Activated CD8-positive, alpha-beta memory T cell treated with anti-CD3 and anti-CD28 coated beads for 48 hours (primary cell): Measurements from ENCODE around the gene RPL13.

Source experiments
- DNase-seq, 3 experiments: peaks; one replicate each; pipeline ENCODE4 v3.0.0-alpha.2; 2020; ENCODE audit warnings: low read depth in 2 of 3, low spot score in 2 of 3

RPL13 gene

GRCh38 chr16:89596957-89597649, 36.6 kb downstream of the RPL13 start:
- no peak for DNase-seq

DNA sequence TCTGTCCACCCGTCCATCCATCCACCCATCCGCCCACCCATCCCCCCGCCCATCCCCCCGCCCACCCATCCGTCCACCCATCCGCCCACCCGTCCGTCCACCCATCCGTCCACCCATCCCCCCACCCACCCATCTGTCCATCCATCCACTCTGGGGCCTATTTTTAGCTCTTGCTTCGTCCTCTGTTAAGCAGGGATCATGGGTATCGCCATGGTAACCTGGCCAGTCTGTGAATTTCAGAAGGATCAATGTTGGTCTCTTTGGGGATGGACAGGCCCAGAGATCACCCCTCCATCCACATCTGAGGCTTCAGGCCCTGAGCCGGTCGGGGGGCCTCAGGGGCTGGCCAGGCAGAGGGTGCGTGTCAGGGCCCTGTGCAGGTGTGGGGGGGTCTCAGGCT, 37.7 kb downstream of the RPL13 start:
- DNase-seq = no peak

DNA sequence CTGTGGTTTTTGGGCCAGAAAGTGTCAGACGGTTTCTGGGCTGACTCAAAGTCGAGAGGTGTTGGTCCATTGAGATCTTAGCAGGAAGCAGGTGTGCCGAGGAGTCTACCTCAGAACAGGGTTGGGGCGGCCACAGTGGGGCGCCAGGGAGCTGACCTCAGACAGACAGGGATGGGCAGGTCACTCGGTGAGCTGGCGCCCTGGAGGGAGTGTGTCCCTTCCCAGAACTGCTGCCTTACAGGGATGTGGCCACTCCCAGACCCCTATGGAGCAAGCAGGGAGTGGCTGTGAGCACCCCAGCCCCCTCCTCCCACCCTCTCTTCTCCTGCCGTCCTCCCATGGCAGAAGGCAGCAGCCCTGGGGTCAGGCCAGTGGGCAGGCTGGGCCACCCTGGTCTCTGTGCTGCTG, 39.0 kb downstream of the RPL13 start:
- DNase-seq = no peak

DNA sequence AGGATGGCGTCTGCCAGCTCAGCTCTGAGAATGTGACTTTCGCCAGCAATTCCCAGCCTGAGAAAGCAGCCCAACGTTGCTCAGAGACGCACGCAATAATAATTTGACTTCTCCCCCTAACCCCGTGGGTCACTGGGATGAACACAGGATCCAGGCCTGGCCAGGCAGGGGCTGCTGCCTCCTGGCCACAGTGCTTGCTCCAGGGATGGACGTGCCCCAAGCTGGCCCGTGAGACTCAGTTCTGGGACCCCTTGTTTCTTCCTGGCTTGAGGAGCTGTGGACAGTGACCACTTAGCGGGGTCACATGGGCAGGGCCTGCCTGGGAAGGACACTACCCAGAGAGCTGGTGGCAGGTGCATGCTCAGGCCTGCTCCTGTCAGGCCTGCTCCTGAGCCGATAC, 39.4 kb downstream of the RPL13 start:
- DNase-seq = no peak

GRCh38 chr16:89600427-89600826, 39.9 kb downstream of the RPL13 start:
- DNase-seq = no peak

- no peak for DNase-seq
Measured at GRCh38 chr16:89600956-89601355, 40.5 kb downstream of the RPL13 start.

- DNase-seq = no peak
Measured at GRCh38 chr16:89601906-89602272, 41.4 kb downstream of the RPL13 start.

DNA sequence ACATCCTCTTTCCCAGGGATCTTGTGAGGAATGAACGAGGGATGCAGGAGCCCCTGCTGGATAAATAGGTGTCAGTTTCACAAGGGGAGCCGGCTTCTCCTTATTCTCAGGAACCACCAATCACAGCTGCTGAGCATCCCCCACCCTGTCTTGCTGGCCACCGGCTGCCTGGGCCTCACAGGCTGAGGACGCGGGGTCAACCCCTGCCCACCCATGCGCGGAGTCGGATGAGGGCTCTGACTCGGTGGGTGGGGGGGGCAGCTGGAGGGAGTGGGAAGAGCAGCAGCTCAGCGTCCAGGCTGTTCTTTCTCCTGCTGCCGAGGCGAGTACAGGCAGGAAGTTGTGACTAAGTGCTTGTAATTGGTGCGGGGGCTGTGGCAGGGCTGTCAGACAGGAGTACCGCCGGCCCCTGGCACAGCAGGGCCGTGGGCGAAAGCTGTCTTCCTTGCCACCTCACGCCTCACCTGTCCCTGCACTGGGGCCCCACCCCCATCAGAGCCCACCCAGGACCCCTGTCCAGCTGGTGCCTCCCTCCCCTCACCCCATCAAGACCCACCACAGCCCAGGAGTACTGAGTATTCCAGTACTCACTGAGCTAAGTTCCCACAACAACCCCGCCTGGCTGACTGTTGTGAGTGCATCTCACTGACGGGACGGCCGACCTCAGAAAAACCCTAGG, 41.9 kb downstream of the RPL13 start:
- DNase-seq = peak; percentile 26 to 41 (median 29)

DNA sequence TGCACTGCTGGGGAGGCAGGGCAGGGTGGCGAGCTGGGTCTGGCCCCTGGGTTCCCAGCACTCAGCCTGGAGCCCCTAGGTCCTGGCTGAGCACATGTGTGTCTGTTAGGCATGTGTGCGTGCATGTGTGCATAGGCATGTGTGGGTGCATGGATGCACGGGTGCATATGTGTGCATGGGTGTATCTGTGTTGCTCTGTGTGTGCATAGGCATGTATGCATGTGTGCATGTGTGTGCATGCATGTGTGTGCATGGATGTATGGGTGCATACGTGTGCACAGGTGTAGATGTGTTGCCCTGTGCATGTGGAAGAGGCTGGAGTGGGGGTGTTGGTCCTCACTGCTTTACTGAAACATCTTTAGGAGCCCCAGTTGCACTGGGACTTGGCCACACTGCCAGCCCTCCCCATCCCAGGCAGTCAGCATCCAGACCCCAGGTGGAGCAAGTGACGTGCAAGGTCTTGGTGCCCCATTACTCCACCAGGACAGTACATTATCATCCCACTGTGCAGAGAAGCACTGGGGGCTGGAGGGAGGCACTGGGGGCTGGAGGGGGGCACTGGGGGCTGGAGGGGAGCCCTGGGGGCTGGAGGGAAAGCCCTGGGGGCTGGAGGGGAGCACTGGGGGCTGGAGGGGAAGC, 42.6 kb downstream of the RPL13 start:
- no peak for DNase-seq

DNA sequence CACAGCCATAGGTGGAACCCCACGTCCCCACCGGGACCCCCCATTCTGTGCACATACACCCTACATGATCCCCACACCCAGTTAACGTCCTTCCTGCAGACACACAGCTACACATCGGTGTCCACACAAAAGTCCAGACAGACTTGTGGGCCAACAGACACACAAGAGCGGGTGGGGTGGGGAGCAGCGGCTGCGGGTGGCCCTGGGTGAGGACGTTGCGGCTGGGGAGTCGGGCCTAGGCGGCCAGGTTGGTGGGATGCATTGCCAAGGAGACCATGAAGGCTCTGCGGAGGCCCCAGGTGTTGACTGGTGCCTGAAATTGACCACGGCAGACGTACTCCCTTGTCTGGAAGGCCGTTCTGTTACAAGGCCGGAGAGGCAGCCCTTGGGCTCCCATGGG, 44.3 kb downstream of the RPL13 start:
- no peak for DNase-seq

DNA sequence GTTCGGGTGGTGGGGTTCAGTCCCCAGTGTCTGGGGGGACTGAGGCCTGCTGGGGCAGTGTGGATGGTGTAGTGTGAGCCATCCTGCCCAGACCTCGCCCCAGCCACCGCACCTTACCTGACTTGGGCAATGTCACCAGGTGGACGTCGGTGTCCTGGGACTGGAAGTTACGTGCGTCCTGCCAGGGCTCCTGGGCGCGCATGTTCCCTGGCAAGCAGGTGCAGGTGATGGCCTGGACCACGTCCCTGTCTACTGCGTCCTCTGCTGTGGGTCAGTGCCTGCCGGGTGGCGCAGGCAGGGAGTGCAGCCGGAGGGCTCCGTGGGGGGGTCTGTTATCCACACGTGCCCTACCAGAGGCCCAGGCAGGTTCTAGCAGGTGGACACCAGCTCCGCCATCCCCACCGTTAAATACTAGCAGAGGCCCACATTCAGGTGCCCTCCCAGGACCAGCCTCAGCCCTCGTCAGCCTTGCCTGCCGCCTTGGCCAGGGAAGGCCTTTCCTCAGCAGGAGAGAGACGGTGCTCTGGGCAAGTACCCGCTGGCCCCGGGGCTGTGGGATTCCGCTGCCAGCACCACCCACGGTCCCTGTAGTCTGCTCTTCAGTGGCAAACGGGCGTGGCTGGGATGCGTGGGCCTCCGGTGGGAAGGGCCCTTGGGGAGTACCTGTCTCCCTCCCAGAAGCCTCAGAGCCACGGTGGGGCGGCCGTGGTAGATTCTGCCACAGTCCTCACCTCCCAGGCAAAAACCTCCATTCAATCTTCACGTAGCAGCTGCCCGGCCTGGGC, 44.9 kb downstream of the RPL13 start:
- DNase-seq = no peak

- no peak for DNase-seq
Measured at GRCh38 chr16:89606006-89606405, 45.5 kb downstream of the RPL13 start.

DNA sequence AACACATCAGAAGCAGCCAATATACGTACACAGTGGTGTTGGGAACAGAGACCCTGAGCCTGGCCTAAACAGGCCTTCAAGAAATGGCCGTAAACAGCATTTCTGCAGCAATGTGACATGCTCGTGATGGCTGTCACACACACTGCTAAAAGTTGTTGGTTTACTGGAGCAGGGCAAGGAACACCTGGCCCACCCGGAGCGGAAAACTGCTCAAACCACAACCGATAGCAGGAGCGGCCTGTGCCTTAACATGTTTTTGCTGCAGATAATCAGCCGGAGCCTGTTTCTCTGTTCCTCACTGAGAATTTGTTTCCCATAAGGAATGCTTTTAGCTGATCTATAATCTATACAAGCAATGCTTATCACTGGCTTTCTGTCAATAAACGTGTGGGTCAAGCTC, 47.0 kb downstream of the RPL13 start:
- no peak for DNase-seq

DNA sequence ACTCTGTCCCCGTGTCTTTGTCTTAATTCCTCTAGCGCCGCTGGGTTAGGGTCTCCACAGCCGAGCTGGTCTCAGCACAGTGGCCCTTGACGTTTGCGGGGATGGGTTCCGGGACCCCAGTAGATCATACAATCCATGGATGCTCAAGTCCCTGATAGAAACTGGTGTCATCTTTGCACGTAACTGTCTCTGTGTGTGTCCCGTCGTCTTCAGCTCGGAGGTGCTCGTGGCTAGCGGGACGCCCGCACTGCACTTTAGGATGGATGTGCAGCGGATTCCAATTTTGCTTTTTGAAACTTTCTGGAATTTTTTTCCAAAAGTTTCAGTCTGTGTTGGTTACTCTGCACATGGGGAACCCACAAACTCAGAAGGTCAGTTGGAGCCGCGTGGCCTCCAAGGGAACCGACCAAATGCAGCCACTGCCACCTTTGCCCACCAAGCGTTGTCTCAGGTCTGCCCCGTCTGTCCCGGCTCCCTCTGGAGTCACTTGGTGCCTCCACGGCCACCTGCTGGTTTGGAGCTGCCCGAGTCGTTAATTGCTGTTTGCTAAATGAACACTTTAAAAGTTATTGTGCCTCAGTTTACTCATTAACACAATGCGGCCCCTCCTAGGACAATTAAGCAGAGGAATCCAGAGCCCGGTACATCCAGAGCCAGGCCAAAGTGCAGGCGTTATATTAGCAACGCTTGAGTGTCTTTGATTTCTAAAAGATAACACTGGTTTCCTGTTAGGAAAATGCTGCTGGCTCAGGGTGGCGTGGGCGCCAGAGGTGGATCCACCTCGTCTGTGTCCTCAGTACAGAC, 47.7 kb downstream of the RPL13 start:
- DNase-seq = no peak

DNA sequence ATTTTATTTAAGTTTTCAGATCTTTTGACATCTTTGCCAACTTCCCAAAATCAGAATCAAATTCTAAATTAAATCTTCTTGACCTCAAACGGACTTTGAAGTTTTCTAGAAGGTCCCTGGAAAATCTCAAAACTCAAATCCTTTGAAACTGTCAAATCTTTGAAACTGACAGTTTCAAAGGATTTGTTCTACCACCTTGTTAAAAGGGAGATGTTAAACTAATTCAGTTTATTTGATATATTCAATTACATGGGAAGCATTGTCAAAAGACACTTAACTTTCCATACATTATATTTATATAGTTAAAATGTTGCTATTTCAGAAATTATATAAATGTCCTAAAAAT, 49.6 kb downstream of the RPL13 start:
- DNase-seq = no peak

DNA sequence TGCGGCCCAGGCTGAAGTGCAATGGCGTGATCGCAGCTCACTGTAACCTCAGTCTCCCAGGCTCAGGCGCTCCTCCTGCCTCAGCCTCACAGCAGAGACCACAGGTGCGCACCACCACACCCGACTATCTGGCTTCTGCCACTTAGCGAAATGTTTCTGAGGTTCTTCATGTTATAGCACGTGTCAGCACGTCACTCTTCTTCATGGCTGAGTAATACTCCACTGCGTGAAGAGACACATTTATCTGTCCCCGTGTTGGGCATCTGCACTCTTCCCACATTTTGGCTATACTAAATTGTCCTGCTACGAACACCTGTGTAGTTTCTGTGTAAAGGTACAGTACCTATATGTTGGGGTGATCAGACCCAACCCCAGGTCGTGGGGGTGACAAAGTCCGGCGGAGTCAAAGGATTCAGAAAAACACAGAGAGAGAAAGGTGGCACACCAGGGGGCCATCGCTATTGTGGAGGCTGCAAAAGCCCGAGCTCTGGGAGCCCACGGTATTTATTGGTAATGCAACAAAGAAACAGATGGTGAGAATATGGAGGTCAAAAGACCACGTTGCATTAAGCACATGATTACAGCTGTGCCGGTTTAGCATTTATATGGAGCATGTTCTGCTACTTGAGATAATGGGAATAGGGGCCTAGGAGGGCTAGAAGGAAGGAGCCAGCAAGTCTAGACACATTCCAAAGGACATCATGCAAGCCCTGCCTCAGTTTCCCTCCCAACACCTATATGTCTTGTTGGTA, 52.1 kb downstream of the RPL13 start:
- no peak for DNase-seq

- no peak for DNase-seq
Measured at GRCh38 chr16:89613231-89613953, 52.9 kb downstream of the RPL13 start, which contains the start of gene DPEP1. DPEP1 (plus strand) TSS chr16:89613642; CDS start chr16:89630411, 16,769 bp downstream.

DNA sequence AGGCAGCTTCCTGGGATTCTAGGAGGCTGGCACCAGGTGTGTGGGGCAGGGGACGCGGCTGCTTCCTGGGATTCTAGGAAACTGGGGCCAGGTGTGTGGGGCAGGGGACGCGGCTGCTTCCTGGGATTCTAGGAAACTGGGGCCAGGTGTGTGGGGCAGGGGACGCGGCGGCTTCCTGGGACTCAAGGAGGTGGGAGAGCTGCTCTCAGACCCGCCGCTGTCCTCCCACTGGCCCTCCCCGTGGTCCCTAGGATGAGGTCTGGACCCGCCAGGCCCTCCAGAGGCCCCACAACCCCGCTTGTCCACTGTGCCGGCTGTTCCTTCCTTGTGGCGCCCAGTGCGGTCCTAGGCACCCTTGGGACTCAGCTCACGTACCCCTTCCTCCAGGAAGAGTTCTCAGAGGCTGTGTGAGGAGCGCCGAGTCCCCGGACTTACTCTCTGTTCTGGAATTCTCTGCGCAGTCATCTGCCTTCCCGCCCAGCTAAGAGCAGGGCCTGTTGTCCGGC, 53.5 kb downstream of the RPL13 start:
- DNase-seq = no peak
